ENCODE results near the gene KYNU. TPM values are rescaled to one million over a fixed set of nuclear protein-coding genes. Genes with fewer than 3 reads are reported as not detected.

The KYNU gene
- total RNA-seq, 1 donor from 2014 or later = 0.53 TPM

DNA sequence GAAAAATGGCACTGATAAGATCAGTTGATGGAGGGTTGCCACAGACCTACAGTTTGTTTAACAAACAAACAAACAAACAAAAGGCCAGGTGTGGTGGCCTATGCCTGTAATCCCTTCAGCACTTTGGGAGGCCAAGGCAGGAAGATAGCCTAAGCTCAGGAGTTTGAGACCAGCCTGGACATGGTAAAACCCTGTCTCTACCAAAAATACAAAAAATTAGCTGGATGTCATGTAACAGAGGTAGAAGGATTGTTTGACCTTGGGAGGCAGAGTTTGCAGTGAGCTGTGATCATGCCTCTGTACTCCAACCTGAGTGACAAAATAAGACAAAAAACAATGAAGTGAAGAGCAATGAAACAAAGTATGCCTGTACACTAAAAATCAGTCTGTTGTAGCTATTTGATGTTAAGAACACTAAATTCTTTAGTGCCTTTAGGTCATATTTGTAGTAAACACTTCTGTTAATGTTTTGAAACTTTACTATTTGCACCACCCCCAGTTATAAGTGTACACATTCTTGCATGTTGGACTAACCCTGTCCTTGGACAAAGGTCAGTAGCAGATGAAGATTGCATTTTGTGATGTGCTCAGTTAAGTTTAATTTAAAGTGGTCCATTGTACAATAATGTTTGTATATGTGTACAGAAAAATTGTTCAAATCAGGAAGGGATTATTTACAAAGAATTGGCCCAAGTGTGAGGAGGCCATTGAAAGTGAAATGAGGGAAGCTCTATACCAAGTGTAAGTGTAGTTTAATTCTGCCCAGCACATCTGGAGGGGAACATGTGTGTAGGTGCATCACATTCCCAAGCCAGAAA is 73.9 kb downstream of the KYNU start:
- H3K27ac Mint-ChIP-seq = no peak overlapping the region
- H3K4me3 Mint-ChIP-seq = no peak overlapping the region
- H3K27me3 Mint-ChIP-seq = no peaks in the 10 kb centered on the region
- TF ChIP-seq, protein P1, sequence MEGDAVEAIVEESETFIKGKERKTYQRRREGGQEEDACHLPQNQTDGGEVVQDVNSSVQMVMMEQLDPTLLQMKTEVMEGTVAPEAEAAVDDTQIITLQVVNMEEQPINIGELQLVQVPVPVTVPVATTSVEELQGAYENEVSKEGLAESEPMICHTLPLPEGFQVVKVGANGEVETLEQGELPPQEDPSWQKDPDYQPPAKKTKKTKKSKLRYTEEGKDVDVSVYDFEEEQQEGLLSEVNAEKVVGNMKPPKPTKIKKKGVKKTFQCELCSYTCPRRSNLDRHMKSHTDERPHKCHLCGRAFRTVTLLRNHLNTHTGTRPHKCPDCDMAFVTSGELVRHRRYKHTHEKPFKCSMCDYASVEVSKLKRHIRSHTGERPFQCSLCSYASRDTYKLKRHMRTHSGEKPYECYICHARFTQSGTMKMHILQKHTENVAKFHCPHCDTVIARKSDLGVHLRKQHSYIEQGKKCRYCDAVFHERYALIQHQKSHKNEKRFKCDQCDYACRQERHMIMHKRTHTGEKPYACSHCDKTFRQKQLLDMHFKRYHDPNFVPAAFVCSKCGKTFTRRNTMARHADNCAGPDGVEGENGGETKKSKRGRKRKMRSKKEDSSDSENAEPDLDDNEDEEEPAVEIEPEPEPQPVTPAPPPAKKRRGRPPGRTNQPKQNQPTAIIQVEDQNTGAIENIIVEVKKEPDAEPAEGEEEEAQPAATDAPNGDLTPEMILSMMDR (conservative IDR thresholded peaks at IDR 0.05) = no peak
- H3K4me1 Mint-ChIP-seq (ENCODE audit: unreplicated experiment) = no peaks in the 10 kb centered on the region
- no peak for DNase-seq (ENCODE audit: extremely low spot score, unreplicated experiment)
- peaks cover 20% of the 10 kb centered on the region for H3K9me3 Mint-ChIP-seq
- no peaks in the 10 kb centered on the region for H3K36me3 Mint-ChIP-seq

DNA sequence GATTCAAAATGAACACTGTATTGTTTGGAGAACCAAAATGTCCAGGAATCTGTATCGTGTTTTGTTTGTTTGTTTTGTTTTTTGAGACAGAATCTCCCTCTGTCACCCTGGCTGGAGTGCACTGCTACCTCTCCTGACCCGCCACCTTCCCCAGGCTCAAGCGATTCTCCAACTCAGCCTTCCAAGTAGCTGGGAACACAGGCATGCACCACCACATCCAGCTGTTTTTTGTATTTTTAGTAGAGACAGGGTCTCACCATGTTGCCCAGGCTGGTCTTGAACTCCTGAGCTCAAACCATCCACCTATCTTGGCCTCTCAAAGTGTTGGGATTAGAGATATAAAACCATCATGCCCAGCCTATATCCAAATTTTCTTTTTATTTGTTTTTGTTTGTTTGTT is 74.6 kb downstream of the KYNU start:
- Mint-ChIP-seq H3K36me3 (no peaks in the 10 kb centered on the region), H3K4me1 (ENCODE audit: unreplicated experiment) (no peaks in the 10 kb centered on the region), H3K9me3 (peaks cover 20% of the 10 kb centered on the region), H3K27ac (no peak overlapping the region), H3K4me3 (no peak overlapping the region), H3K27me3 (no peaks in the 10 kb centered on the region)
- TF ChIP-seq, protein P1 (conservative IDR thresholded peaks at IDR 0.05) = no peak
- DNase-seq (ENCODE audit: extremely low spot score, unreplicated experiment) = no peak

DNA sequence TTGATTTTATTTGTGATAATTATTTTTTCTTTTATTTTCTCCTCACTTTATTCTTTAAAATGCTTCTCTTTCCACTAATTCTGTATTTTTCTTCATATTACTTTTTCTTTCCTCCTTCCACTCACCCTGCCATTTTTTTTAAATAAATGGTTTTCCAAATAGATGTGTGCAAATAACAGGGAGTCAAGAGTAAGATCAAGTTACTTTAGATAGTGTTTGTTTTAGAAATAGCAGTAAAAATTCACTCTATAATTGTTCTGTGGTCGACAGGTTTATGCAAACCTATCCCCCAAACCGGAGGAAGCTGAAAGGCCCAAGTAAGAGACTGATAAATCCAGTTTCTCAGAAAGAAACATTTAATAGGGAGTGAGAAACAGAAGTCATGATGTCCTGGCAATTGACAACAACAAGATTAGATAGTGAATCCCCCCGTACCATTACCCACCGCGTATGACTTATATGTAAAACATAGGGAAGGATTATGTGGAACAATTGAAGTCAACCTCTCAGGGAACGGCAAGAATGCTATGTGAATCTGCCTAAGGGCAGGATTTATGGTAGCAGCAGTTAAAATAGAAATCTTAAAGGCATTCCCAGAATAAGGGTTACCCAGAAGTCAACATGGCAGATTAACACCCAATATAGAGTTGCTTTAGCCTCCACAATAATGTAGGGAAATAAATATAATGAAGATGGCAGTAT is 75.5 kb downstream of the KYNU start:
- no peak overlapping the region for H3K4me3 Mint-ChIP-seq
- TF ChIP-seq, protein P1 (conservative IDR thresholded peaks at IDR 0.05) = no peak

DNA sequence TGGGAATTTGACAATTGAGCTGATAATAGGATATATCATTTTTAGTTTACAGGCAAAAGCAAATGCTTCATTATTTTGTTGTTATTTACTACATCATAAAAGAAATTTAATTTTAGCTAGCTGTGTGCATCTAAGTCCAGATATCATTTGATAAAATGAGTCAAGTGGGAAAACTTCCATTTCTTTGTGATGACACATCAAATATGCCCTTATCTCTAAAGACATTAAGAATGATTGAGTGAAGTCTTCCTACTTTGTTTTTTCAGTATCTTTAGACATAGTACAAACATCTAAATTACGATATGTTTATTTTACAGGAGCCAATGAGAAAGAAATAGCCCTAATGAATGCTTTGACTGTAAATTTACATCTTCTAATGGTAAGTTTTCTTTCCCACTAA is 77.0 kb downstream of the KYNU start:
- Mint-ChIP-seq H3K4me1 (ENCODE audit: unreplicated experiment) (no peaks in the 10 kb centered on the region), H3K36me3 (no peaks in the 10 kb centered on the region), H3K27me3 (no peaks in the 10 kb centered on the region), H3K9me3 (peaks cover 12% of the 10 kb centered on the region), H3K4me3 (no peak overlapping the region), H3K27ac (no peak overlapping the region)
- no peak for DNase-seq (ENCODE audit: extremely low spot score, unreplicated experiment)
- TF ChIP-seq, protein P1 (conservative IDR thresholded peaks at IDR 0.05) = no peak

More for the DNA sequence above, 75.5 kb downstream of the KYNU start:
- peaks cover 20% of the 10 kb centered on the region for H3K9me3 Mint-ChIP-seq
- no peak overlapping the region for H3K27ac Mint-ChIP-seq
- no peak for DNase-seq (ENCODE audit: extremely low spot score, unreplicated experiment)
- H3K36me3 Mint-ChIP-seq = no peaks in the 10 kb centered on the region
- no peaks in the 10 kb centered on the region for H3K27me3 Mint-ChIP-seq
- H3K4me1 Mint-ChIP-seq (ENCODE audit: unreplicated experiment) = no peaks in the 10 kb centered on the region

DNA sequence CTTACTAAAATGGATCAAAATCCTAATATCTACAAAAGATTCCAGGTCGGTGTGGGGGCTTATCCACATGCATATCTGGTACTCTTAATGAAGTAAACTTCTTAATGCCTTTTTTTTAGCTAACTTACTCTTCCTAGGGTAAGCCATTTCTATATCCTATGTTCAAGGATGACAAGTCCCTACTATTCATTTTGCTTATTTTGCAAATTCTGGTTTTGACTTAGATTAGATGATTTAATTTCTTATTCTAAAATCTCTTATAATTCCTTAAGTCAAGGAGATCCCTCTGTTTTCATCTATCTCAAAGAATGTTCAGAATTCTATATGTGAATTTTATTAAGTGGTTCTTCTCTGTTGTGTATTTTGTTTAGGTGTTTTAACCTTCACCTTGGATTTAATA is 79.7 kb downstream of the KYNU start:
- Mint-ChIP-seq H3K9me3 (no peaks in the 10 kb centered on the region), H3K4me3 (no peak overlapping the region), H3K27me3 (no peaks in the 10 kb centered on the region), H3K4me1 (ENCODE audit: unreplicated experiment) (no peaks in the 10 kb centered on the region), H3K36me3 (no peaks in the 10 kb centered on the region), H3K27ac (no peak overlapping the region)
- no peak for DNase-seq (ENCODE audit: extremely low spot score, unreplicated experiment)
- TF ChIP-seq, protein P1 (conservative IDR thresholded peaks at IDR 0.05) = no peak
